ENCODE measurements around the gene PPA1. TPM values are rescaled to one million over a fixed set of nuclear protein-coding genes. Genes with fewer than 3 reads are reported as not detected.
"Not testable (repeated sequence)": the region's sequence is repeated elsewhere in the genome, so short reads cannot be mapped to it uniquely, and the experiment has no call there.

PPA1 gene
- total and polyA plus RNA-seq, 8 donors: 83.5 to 122 (median 102) TPM

- Histone ChIP-seq H3K36me3 (peaks cover 0 to 15% (median 11%) of the 10 kb centered on the region in 3 donors), H3K9me3 (no peaks in the 10 kb centered on the region), H3K4me1 (peaks cover 5 to 22% (median 9%) of the 10 kb centered on the region in 3 donors), H3K27me3 (no peaks in the 10 kb centered on the region), H3K27ac (no peak overlapping the region), H3K4me3 (no peak overlapping the region)
- intact Hi-C loops (cut with DNase I): no loop called here
- no peak for FAIRE-seq
- no peak for DNase-seq
- WGBS, 2 donors: 20 to 25% methylated on average over 1 of the region's 1 CpG
- no peak for ATAC-seq
- no peak for TF ChIP-seq CTCF (IDR thresholded peaks at IDR 0.05)
Observed at GRCh38 chr10:70160798-70161197, 72.4 kb downstream of the PPA1 start.

GRCh38 chr10:70159366-70159765 is 73.9 kb downstream of the PPA1 start:
- H3K27ac ChIP-seq; DNase-seq; FAIRE-seq; H3K27me3 ChIP-seq; H3K4me3 ChIP-seq; H3K9me3 ChIP-seq; ATAC-seq; intact Hi-C loops (cut with DNase I): not testable (repeated sequence)
- 29 to 68% methylated on average over 3 of the region's 3 CpGs for WGBS, 2 donors
- Histone ChIP-seq H3K36me3 (peaks cover 0 to 25% (median 15%) of the 10 kb centered on the region in 3 donors), H3K4me1 (peaks cover 4 to 25% (median 15%) of the 10 kb centered on the region in 3 donors)

- Histone ChIP-seq H3K9me3 (no peaks in the 10 kb centered on the region), H3K4me1 (peaks cover 0 to 15% (median 12%) of the 10 kb centered on the region in 3 donors), H3K27me3 (no peaks in the 10 kb centered on the region), H3K27ac (no peak overlapping the region), H3K4me3 (no peak overlapping the region), H3K36me3 (peaks cover 0 to 31% (median 18%) of the 10 kb centered on the region in 3 donors)
- DNase-seq (no peak), ATAC-seq (peak in 1 of 4 donors; percentile 30), FAIRE-seq (no peak)
- intact Hi-C loops (cut with DNase I): no loop called here
- no peak for TF ChIP-seq CTCF (IDR thresholded peaks at IDR 0.05)
- 60 to 68% methylated on average over 2 of the region's 2 CpGs for WGBS, 2 donors
Observed at GRCh38 chr10:70158113-70158512, 75.1 kb downstream of the PPA1 start.

GRCh38 chr10:70155255-70155838 is 77.9 kb downstream of the PPA1 start:
- 27 to 31% methylated on average over 3 of the region's 3 CpGs for WGBS, 2 donors
- peaks cover 0 to 47% (median 31%) of the 10 kb centered on the region in 3 donors for H3K36me3 ChIP-seq
- TF ChIP-seq CTCF (IDR thresholded peaks at IDR 0.05): no peak
- no peaks in the 10 kb centered on the region for H3K9me3 ChIP-seq
- no peak for FAIRE-seq
- H3K27me3 ChIP-seq: no peaks in the 10 kb centered on the region
- H3K27ac ChIP-seq: no peak overlapping the region
- H3K4me3 ChIP-seq: no peak overlapping the region
- peak in 1 of 4 donors; percentile 19 for ATAC-seq
- no peak for DNase-seq
- peaks cover 0 to 8% (median 7%) of the 10 kb centered on the region in 3 donors for H3K4me1 ChIP-seq
- intact Hi-C loops (cut with DNase I): no loop called here

Other genes with a start within 250 kb of the PPA1 start
- gene MACROH2A2, start 180.6 kb downstream of the PPA1 start, total RNA-seq: 10 to 100 TPM in 1 of 6 donors, 1 to 10 TPM in 5; 2.3 to 11.2 (median 6.4) TPM
- 10 to 100 TPM in 1 of 2 donors, 1 to 10 TPM in 1; 7.5 to 13.2 TPM for gene MACROH2A2, start 180.6 kb downstream of the PPA1 start, polyA plus RNA-seq
- gene AIFM2, start 100.6 kb downstream of the PPA1 start, total RNA-seq: 1 to 10 TPM; 2.0 to 5.0 (median 3.0) TPM
- 1 to 10 TPM; 3.8 to 4.8 TPM for gene AIFM2, start 100.6 kb downstream of the PPA1 start, polyA plus RNA-seq
- 1 to 10 TPM; 6.7 to 8.6 (median 7.7) TPM for gene TYSND1, start 86.7 kb downstream of the PPA1 start, total RNA-seq
- 1 to 10 TPM; 8.2 to 9.5 TPM for gene TYSND1, start 86.7 kb downstream of the PPA1 start, polyA plus RNA-seq
- 10 to 100 TPM; 28.0 to 60.5 (median 42.7) TPM for gene SAR1A, start 62.9 kb downstream of the PPA1 start, total RNA-seq
- gene SAR1A, start 62.9 kb downstream of the PPA1 start, polyA plus RNA-seq: 10 to 100 TPM; 13.2 to 30.4 TPM
- under 1 TPM in 3 of 6 donors, not detected in 3; under 0.01 to 0.03 (median 0.03) TPM for gene NPFFR1, start 50.6 kb upstream of the PPA1 start, total RNA-seq
- gene NPFFR1, start 50.6 kb upstream of the PPA1 start, polyA plus RNA-seq: under 1 TPM in 1 of 2 donors, not detected in 1; 0.02 TPM
- gene LRRC20, start 149.2 kb upstream of the PPA1 start, total RNA-seq: 1 to 10 TPM; 1.3 to 3.7 (median 2.1) TPM
- gene LRRC20, start 149.2 kb upstream of the PPA1 start, polyA plus RNA-seq: 1 to 10 TPM; 1.7 to 4.3 TPM
- 10 to 100 TPM; 28.7 to 43.5 (median 35.1) TPM for gene EIF4EBP2, start 170.7 kb upstream of the PPA1 start, total RNA-seq
- 10 to 100 TPM; 12.5 to 16.0 TPM for gene EIF4EBP2, start 170.7 kb upstream of the PPA1 start, polyA plus RNA-seq
- gene NODAL, start 208.3 kb upstream of the PPA1 start, total RNA-seq: not detected
- gene NODAL, start 208.3 kb upstream of the PPA1 start, polyA plus RNA-seq: not detected
- 10 to 100 TPM in 1 of 6 donors, 1 to 10 TPM in 5; 2.2 to 15.1 (median 3.1) TPM for gene PALD1, start 245.3 kb upstream of the PPA1 start, total RNA-seq
- 10 to 100 TPM in 1 of 2 donors, 1 to 10 TPM in 1; 6.2 to 12.4 TPM for gene PALD1, start 245.3 kb upstream of the PPA1 start, polyA plus RNA-seq

Measured in pancreas (tissue), 10 donors.